NCI-H82 (cell line): Measurements from ENCODE around the gene ARHGAP42.

Source experiments
- DNase-seq: peaks from one replicate; lab custom pipeline; 2025; lab: John Stamatoyannopoulos, UW

The ARHGAP42 gene

DNA sequence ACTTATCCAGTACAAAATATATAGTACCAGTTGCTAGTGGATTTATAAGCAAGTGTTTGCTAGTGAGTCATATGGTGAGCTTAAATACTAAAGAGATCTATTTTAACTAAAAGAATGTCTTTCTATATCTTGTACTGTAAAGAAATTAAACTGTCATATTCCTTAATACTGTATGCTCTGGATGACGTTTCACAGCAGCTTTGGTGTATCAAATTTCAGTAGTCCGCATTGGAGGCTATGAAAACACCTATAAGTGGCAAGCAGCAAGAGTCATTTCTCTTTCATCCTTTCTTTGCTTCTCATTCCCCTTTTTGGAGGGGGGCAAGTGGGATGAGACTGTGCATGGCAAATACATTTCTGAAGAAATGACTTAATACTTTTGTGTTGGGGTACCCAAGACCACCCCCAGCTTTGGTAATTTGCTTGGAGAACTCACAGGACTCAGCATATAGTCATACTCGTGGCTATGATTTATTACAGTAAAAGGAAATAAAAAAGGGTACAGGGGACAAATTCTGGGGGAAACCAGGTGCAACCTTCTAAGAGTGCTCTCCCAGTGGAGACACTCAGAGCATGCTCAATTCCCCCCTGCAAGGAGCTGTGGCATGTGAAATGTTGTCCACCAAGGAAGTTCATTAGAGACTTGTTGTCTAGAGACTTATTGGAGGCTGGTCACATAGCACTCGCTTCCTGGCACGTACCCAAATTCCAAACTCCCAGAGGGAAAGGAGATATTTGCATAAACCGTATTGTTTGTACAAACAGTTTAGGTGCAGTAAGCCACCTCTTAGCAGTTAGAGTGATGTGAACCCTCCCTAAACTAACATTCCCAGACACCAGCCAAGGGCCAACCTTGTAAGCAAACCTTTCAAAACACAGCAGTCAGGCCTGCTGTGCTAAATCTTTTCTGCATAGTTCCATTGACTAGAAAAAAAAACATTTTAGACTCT lies 231.7 kb downstream of the ARHGAP42 start:
- peak; percentile 66 for DNase-seq

DNA sequence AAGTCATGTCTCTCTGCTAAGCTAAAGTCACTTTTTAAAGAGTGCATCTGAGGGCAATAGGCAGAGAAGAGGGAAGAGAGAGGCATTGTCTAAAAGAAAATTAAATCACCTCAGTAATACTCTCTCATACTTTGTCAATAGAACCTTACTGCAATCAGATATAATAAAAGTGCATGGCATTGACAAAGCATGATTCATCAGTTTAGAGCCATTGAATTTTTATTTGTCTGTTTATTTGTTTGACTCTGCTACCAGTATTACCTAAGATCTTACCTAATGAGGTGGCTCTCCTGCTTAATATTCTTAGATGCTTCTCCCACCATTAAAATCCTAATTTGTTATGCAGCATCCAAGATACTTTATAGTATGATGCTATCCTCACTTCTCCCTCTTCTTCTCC lies 233.5 kb downstream of the ARHGAP42 start:
- DNase-seq, result no peak

DNA sequence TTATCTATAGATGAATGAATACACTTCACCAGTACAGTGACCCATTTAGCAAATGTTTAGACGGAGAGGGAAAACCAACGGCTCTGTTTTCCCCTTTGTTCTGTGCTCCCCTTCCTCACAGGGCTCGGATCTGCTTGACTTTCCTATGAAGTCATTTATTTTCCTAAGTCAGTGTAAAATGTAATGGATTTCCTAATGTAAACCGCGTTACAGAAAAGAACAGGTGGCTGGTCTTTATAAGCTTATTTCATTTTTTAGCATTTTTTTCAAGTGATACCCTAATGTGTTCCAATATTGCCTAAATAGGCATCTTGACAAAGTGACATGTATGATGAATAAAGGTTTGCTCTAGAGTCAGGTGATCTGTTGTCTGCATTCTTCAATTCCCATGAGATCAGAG lies 235.0 kb downstream of the ARHGAP42 start:
- no peak for DNase-seq

DNA sequence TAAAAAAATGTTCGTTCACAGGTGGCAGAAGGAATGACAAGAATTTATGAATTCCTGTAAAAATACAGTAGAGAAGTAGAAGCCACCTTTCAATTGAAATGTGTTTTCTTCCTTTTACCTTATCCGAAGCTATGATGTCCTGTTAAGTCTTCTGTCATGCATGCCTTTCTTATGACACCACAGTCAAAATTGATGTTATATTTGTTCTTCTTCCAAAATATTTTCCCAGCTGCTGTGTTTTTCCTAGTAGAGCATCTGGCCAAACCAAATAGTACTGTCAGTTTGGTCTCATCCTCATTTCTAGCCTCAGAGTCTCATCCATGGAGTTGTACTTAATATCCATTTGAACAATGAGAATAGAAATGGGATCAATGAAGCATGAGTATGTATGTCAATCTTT lies 236.5 kb downstream of the ARHGAP42 start:
- no peak for DNase-seq

DNA sequence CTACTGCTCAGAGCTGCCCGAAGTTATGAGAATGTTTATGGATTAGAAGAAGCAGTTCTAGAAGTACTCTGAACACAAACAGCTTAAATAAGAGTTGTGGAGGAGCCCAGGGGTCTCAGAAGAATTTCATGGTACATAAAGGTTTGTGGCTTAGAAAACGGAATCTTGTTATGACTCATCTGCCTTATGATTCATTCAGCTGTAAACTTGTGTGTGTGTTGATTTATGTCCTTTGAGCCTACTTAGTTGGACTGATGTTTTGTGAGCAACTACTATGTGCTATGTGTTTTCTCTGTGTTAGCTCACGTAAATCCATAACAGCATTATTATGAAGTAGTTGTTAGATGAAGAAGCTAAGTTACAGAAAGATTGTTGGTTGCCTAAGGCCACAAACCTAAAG lies 238.8 kb downstream of the ARHGAP42 start:
- no peak for DNase-seq

DNA sequence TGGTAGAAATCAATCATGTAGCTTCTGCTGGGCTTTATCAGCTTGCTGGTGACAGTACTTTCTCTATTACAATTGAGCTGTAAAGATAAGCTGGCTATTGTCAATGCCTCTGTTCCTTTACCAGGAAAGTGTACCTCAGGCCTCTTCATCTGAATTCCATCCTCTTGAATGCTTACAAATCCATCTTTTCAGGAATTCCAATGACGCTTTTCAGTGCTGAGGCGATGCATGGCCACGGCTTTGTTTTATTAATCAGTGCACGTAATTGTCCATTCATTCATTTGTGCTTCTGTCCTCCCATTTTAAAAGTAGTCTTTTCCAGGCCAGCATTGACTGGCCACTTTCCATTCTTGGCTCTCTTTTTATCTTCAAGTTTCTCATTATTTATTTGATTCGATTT lies 240.5 kb downstream of the ARHGAP42 start:
- DNase-seq, result no peak

DNA sequence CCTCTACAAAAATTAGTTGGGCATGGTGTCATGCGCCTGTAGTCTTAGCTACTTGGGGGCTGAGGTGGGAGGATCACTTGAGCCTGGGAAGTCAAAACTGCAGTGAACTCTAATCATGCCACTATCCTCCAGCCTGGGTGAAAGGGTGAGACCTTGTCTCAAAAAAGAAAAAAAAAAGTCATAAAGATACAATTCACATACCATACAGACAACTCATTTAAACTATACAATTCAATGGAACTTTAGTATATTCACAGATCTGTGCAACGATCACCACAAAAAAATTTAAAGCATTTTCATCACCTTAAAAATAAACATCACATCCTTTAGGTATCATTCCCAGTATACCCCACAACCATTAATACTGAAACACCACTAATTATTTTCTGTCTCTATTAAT lies 241.3 kb downstream of the ARHGAP42 start:
- no peak for DNase-seq

DNA sequence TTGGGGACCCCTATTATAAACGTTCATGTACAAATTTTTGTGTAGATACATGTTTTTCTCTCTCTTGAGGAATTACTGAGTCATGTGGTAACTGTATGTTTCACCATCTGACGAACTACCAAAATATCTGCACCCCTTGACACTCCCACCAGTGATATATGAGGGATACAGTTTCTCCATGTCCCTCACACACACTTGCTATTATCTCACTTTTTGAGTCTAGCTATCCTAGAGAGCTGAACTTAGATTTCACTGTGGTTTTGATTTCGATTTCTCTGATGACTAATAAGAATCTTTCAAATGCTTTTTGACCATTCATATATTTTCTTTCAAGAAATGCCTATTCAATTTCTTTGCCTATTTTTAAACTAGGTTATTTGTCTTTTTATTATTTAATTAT lies 242.3 kb downstream of the ARHGAP42 start:
- no peak for DNase-seq

DNA sequence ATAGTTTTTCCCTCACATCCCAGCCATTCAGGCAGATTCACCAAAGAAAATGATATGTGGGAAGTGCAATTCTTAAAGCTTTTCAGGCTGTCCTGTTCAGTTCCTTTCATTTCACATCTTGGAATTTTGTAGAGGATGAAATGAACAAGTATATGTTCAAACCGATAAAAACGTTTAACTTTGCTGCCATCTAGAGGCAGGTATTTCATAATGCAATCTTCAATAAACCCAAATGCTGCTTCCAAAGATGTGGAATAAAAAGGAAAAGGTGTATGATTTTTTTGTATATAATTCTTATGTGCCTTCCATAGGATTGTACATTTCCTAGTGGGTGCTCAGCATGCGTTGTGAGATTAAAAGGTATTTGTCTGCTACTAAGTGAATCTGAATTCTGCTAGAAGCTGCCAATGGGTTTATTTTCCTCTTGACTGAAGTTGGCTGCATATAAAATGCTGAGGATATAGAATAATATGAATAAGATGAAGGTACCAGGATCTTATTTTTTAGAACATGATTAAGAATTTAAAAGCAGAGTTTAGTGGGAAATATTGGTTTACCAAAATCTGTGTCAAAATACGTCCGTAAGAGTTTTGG lies 243.2 kb downstream of the ARHGAP42 start:
- peak; percentile 70 for DNase-seq

DNA sequence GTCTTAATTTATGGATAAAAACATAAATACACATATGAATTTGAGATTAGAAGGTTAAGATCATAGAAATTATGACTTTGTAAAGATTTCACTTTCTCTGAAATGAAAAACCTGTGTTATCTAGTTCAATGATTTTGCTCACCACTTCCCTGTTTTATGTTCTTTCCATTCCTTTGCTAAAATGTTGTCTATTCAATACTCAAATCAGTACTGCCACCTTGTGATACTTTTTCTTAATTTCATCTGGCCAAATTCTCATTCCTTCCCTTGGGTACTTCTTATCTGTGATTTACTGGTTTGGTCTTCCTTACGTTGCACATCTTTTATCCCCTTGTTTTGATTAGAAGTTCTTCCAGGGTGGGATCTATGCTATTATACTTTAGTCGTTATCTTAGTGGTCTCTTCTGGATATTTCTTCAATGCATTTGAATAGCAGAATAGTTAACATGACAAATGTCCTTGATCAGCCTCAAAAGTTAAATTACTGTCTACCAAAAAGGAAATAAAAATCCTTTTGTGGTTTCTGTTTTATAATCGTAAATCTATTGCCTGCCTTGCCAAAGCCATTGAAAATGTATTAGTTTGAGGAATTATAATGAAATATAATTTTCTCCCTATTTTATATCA lies 245.5 kb downstream of the ARHGAP42 start:
- DNase-seq, result peak; percentile 37

DNA sequence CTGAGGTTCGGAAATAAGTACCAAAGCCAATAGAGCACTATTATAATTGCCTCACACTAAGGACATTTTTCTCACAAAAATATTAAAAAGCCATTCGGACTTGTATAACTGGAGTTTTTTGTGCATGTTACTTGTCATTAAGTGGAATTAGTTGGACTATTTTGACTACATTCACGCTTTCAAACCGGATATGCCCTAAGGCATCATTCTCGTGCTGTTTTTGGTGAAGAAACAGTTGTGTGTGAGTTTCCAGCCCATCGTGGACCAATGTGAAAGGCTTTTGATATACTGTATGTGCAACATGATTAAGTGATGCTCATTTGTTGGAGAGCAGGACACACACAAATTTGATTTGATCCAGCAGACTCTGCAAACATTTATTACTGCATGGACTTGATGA lies 249.7 kb downstream of the ARHGAP42 start:
- DNase-seq, result no peak

DNA sequence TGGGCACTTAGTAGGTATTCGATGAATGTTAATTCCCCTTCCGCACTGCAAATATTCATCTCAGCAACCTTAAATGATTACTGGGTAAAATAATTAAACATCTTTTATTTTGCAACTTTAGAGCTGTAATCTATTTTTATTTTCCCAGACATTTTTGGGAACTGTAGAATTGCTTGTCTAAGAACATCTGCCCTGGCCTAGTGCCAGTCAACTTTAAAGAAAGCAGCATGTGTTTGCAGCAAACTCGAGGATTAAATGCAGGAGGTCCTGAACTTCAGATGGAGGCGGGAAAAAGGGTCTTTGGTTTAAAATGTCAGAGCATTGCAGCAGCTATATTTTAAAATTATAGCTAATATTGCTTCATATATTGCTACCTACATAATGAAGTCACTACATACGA lies 252.5 kb downstream of the ARHGAP42 start:
- DNase-seq, result no peak

DNA sequence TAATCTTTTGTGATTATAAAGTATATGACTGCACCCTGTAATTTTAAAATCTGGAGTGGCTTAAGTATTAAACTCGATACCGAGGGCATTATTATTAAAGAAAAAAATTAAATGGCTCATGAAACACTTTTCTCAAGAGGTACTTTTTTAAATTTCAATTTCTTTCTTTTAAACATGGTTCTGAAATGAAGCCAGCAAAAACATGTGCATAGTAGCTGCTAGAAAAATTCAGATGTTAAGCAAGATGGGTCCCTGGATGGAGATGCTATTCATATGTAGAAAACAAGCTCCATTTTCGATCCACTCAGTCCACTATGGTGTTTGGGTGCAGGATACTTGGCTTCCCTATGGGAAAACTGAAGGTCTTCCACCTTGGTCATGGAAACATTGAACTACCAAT lies 253.0 kb downstream of the ARHGAP42 start:
- DNase-seq, result no peak

DNA sequence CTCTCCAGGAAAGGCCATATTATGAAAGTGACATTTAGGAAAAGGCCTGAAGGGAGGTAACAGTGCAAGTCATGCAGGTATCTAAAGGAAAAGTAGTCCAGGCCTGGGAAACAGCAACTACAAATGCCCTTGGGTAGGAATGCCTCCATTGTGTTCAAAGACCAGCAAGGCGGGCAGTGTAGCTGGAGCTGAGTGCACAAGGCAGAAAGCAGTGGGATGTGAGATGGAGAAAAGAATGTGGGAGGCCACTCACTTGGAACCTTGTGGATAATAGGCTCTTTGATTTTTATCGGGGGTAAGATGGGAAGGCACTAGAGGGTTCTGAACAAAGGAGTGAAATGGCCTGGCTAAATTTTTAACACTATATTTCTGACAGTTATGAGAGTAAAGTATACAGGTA lies 253.9 kb downstream of the ARHGAP42 start:
- no peak for DNase-seq

DNA sequence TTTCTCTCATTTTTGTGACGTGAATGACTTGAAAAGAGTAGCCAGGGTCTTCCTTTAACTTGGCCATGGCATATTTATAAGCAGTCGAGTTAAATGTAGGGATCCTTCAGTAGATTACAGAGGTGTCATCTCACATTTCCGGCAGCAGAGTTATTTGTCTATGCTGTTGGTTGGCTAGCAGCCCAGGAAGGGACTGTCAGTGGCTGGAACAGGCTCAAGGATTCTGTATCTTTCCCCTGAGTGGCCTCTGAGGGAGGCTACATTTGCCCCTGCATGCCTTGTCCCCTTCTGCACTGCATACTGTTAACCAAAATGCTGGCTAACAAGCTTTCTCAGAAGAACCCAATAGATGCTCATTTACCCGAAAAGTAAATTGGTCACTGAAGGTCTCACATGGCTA lies 254.9 kb downstream of the ARHGAP42 start:
- DNase-seq, result no peak

DNA sequence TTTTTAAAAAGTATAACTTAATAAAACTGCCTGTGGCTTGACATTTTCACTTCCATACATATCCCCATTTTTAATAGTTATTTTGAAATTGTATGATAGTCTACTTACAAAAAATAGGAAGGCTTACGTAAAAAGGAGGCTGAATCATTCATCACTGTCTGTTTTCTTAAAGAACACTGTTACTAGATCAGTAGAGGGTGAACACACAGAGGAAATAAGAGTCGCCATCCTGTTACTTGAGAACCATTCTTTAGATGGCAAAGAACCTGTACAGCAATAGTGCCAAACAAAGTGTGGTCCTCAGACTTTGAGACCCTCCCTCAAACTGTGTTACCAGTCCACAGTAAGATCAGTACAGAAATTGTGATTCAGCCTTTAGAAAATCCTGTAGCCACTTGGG lies 261.8 kb downstream of the ARHGAP42 start:
- no peak for DNase-seq

DNA sequence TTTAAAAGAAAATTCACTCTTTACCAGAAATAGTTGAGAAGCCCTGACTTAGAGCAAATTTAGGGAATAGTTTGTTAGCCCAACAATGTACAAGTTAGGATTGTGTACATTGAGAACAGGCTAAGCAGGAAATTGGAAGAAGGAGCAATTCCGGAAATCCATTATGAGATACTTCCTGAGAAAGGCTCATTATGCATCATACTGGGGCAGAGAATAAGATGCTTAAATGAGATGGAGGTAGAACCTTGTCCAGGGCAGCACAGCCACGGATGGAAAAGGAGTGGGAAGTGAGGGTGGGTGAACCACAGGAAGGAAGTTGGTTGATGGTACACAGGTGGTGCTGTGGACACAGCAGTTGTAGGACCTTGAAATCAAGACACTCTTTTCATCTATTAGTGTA lies 262.4 kb downstream of the ARHGAP42 start:
- no peak for DNase-seq

DNA sequence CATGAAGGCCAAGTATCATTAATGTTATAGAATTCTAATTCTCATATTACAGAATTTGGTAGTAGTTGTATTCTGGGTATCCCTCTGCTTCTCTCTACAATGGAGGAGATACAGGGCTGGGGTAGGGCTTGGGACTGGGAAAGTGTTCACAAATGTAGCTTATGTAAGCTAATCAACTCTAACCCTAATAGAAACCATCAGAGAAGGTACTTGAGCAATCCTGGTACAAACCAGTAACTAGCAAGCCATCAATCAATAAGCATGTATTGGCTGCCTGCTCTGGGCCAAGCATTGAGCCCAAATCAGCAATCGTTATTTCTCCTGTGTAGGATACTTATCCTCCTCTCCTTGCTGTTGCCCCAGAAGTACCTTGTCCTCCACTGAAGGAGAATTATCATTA lies 268.2 kb downstream of the ARHGAP42 start:
- DNase-seq, result no peak

DNA sequence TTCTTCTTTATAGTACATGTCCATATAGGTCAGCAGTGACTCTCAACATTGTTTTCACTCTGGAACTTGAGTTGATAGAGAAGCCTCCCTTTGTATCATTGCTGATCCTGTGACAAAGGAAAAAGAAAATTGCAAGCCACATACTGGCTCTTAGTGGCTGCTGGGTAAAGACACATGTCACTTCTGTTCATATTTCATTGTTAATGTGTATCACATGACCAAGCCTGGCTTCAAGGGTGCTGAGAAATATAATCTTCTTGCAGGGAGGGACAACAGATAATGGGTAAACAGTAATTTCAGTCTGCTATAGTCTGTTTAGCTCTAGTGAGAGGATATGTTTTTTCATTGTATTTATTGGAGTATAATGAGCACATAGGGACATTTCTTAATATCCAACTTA lies 269.3 kb downstream of the ARHGAP42 start:
- no peak for DNase-seq

DNA sequence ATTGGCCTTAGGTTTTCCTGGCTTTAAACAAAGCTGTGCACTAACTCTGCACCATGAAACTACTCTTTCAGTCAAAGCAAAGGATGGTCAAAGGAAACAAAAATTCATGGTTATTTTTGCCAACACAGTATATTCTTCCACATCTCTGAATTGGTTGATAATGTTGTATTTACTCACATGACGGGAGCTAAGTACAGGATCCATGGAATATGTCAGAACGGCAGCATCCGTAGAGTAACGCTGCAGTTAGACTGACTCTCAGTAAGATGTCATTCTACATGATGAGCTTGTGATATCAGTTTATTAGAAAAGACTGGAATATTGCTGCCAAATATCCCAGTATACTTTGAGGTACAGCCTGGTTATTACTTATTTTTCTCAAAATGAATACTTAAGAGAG lies 270.4 kb downstream of the ARHGAP42 start:
- no peak for DNase-seq

DNA sequence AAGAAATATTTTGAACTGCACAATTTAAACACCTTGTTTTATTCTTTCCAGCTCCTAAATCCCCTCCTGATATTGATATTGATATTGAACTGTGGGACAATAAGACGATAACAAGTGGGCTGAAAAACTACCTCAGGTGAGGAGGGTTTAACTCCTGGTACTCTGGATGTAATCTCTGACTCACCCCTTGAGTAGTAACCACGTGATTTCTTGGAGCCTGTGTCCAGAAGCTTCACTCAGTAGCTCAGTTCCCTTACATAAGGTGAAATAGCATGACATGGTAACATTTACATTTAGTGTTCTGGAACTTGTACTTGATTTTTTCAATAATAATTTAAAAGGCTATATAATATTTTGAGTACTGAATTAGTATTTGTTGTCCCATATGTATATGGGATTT lies 274.5 kb downstream of the ARHGAP42 start:
- peak; percentile 1 for DNase-seq

DNA sequence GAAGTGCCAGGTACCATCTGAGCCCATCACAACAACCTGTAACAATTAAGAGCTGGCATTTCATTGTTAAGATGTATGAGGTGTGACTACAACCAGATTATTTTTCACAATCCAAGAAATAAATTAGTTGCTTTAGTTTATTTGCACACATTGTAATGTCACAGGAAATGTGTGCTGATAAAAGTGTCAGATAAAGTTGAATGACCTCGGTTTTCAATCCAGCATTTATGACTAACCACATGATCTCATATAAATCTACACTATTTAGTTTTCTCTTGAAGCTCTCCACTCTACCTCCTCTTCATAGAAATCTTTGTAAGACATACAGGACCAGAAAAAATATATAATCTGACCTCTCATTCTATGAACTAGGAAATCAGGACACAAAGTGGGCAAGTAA lies 276.3 kb downstream of the ARHGAP42 start:
- DNase-seq, result no peak

DNA sequence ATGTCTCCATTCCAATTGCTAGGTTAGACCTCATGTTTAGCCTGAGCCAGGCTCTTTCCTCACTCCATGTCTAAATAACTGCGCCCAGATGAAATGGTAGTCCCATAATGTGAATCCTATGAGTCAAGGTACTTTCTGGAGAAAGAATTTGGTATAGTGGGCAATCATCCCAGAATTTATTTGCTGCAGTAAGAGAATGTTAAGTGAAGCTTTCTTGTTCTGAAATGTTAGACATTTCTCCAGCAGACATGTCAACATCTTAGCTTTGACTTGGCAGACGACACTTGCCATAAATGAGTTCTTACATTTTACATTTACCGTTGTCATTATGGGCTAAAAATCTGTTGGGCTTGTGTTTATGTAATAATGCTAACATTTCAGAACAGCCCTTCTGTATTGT lies 277.3 kb downstream of the ARHGAP42 start:
- DNase-seq, result no peak
